ENCODE data around the gene SLC4A3. TPM values are rescaled to one million over a fixed set of nuclear protein-coding genes. Genes with fewer than 3 reads are reported as not detected.

Gene SLC4A3
- total RNA-seq, 1 experiment from 2014 or later, result 8.7 TPM

DNA sequence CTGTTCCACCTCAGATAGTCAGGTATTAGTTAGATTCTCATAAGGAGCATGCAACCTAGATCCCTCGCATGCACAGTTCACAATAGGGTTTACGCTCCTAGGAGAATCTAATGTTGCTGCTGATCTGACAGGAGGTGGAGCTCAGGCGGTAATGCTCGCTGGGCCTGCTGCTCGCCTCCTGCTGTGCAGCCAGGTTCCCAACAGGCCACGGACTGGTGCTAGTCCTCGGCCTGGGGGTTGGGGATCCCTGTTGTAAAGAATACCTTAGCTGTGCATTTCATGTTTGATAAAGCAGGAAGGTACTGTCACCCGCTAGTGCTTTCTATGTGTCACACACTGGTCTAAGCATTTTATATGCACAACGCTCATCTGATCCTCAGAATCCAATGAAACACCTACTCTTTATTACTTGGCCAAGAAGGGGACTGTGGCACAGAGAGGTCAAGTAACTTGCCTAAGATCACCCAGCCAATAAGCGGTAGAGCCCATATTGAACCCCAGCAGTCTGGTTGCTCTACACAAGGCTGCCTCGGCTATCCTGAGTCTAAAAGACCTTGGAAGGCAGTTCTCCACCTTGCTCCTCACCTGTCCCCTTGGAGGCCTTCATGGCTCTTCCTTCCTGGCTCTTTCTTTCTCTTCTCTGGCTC, 35.8 kb downstream of the SLC4A3 start (continued):
- no peak for TF ChIP-seq ZNF532 (CRISPR knock-in tag; IDR thresholded peaks at IDR 0.05; ENCODE audit: borderline replicate concordance)

DNA sequence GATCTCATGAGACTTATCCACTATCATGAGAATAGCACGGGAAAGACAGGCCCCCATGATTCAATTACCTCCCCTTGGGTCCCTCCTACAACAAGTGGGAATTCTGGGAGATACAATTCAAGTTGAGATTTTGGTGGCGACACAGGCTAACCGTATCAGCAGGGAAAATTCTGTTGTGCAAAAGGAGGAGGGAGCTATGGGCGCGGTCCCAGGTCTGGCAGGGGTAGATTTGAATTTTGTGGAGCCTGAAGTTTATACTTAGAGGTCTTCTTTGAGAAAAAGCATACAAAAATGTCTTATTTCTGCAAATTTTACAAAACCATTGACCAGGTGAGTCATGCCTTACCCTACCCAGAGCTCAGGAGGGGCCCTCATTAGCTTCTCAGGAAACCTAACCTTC, 36.6 kb downstream of the SLC4A3 start:
- Mint-ChIP-seq H3K27ac (no peak overlapping the region), H3K4me3 (no peak overlapping the region), H3K9me3 (peaks cover 39% of the 10 kb centered on the region), H3K36me3 (peaks cover 14% of the 10 kb centered on the region), H3K4me1 (peaks cover 16% of the 10 kb centered on the region), H3K27me3 (ENCODE audit: low read depth) (peaks cover 14% of the 10 kb centered on the region)
- TF ChIP-seq GRHL2 (CRISPR knock-in tag; IDR thresholded peaks at IDR 0.05; ENCODE audit: insufficient replicate concordance, severe bottlenecking) (no peak), ZSCAN18 (CRISPR knock-in tag; IDR thresholded peaks at IDR 0.05) (no peak), NFE2L1 (CRISPR knock-in tag; IDR thresholded peaks at IDR 0.05) (no peak), HMGA2 (CRISPR knock-in tag; IDR thresholded peaks at IDR 0.05) (no peak), TP53 (CRISPR knock-in tag; IDR thresholded peaks at IDR 0.05) (no peak), PREB (CRISPR knock-in tag; IDR thresholded peaks at IDR 0.05; ENCODE audit: borderline replicate concordance) (no peak), PRDM15 (CRISPR knock-in tag; IDR thresholded peaks at IDR 0.05) (no peak), PRRX2 (CRISPR knock-in tag; IDR thresholded peaks at IDR 0.05) (no peak), JUN (CRISPR knock-in tag; IDR thresholded peaks at IDR 0.05) (no peak), ZNF121 (CRISPR knock-in tag; IDR thresholded peaks at IDR 0.05) (no peak), TEAD4 (CRISPR knock-in tag; IDR thresholded peaks at IDR 0.05) (no peak), ZNF425 (CRISPR knock-in tag; conservative IDR thresholded peaks at IDR 0.05) (no peak), SOX15 (CRISPR knock-in tag; IDR thresholded peaks at IDR 0.05) (no peak)
- TF ChIP-seq, protein P1, sequence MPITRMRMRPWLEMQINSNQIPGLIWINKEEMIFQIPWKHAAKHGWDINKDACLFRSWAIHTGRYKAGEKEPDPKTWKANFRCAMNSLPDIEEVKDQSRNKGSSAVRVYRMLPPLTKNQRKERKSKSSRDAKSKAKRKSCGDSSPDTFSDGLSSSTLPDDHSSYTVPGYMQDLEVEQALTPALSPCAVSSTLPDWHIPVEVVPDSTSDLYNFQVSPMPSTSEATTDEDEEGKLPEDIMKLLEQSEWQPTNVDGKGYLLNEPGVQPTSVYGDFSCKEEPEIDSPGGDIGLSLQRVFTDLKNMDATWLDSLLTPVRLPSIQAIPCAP (CRISPR knock-in tag; IDR thresholded peaks at IDR 0.05), result no peak
- TF ChIP-seq, protein P2, sequence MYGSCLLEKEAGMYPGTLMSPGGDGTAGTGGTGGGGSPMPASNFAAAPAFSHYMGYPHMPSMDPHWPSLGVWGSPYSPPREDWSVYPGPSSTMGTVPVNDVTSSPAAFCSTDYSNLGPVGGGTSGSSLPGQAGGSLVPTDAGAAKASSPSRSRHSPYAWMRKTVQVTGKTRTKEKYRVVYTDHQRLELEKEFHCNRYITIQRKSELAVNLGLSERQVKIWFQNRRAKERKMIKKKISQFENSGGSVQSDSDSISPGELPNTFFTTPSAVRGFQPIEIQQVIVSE (CRISPR knock-in tag; IDR thresholded peaks at IDR 0.05; ENCODE audit: borderline replicate concordance), result no peak
- TF ChIP-seq, protein P3, sequence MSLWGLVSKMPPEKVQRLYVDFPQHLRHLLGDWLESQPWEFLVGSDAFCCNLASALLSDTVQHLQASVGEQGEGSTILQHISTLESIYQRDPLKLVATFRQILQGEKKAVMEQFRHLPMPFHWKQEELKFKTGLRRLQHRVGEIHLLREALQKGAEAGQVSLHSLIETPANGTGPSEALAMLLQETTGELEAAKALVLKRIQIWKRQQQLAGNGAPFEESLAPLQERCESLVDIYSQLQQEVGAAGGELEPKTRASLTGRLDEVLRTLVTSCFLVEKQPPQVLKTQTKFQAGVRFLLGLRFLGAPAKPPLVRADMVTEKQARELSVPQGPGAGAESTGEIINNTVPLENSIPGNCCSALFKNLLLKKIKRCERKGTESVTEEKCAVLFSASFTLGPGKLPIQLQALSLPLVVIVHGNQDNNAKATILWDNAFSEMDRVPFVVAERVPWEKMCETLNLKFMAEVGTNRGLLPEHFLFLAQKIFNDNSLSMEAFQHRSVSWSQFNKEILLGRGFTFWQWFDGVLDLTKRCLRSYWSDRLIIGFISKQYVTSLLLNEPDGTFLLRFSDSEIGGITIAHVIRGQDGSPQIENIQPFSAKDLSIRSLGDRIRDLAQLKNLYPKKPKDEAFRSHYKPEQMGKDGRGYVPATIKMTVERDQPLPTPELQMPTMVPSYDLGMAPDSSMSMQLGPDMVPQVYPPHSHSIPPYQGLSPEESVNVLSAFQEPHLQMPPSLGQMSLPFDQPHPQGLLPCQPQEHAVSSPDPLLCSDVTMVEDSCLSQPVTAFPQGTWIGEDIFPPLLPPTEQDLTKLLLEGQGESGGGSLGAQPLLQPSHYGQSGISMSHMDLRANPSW (CRISPR knock-in tag; conservative IDR thresholded peaks at IDR 0.05; ENCODE audit: low read depth), result no peak
- TF ChIP-seq, protein P4, sequence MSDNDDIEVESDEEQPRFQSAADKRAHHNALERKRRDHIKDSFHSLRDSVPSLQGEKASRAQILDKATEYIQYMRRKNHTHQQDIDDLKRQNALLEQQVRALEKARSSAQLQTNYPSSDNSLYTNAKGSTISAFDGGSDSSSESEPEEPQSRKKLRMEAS (CRISPR knock-in tag; IDR thresholded peaks at IDR 0.05), result no peak
- ChIA-PET POLR2A (no interaction called here), CTCF (interaction anchor here (1.4 kb wide), 1 partner anchor 45 kb away, joined by 3 read pairs; no protein-coding TSS in a partner anchor)
- ATAC-seq (no peak), DNase-seq (ENCODE audit: low spot score) (no peak)
